Suprapubic skin (tissue), 3 donors: ENCODE data around the gene INPP5F.

Experiments
- CTCF ChIP-seq, 2 donors: fragments of 200-600 bp in 1 of 2; fragments of 450-650 bp in 1 of 2; sonication (generic) in 1 of 2; IDR thresholded peaks; one replicate each; pipeline ENCODE4 v1.5.1; 2016 to 2019; ENCODE audit warnings: antibody characterized with exemption in 2 of 2, mild to moderate bottlenecking in 1 of 2, moderate library complexity in 1 of 2
- POLR2A ChIP-seq, 2 donors: fragments of 450-650 bp; IDR thresholded peaks; one replicate each; pipeline ENCODE4 v1.6.1; 2017; ENCODE audit warnings: antibody characterized with exemption in 2 of 2, mild to moderate bottlenecking in 2 of 2, moderate library complexity in 2 of 2

GRCh38 chr10:119723624-119724023 lies 2.2 kb upstream of the INPP5F start:
- no peak for TF ChIP-seq CTCF (IDR thresholded peaks at IDR 0.05)
- no peak for TF ChIP-seq POLR2A (IDR thresholded peaks at IDR 0.05)
